Sigmoid colon (tissue), 4 donors: ENCODE measurements around the gene TRIM44.

Experiments used
- EP300 ChIP-seq, 4 donors: sonication (generic); formaldehyde crosslinking; IDR thresholded peaks; one replicate each; pipeline ENCODE4 v1.6.1; 2017; ENCODE audit warnings: antibody characterized with exemption in 4 of 4
- POLR2A ChIP-seq, 2 donors: fragments of 450-650 bp; IDR thresholded peaks; one replicate each; pipeline ENCODE4 v1.6.1; 2016; ENCODE audit warnings: antibody characterized with exemption in 2 of 2, mild to moderate bottlenecking in 2 of 2, moderate library complexity in 2 of 2
- POLR2AphosphoS5 ChIP-seq, 4 donors: sonication (generic); formaldehyde crosslinking; IDR thresholded peaks; one replicate each; pipeline ENCODE4 v1.6.1; 2017; ENCODE audit warnings: antibody characterized with exemption in 4 of 4
- TF ChIP-seq, protein P1 (sequence below), 4 experiments: fragments of 450-650 bp in 3 of 4; fragments of 200-600 bp in 1 of 4; IDR thresholded peaks; one replicate each; pipeline ENCODE4 v1.5.1; 2016 to 2019; ENCODE audit warnings: antibody characterized with exemption in 4 of 4, mild to moderate bottlenecking in 3 of 4, moderate library complexity in 2 of 4

GRCh38 chr11:35752115-35752514, 89.5 kb downstream of the TRIM44 start:
- TF ChIP-seq POLR2A (IDR thresholded peaks at IDR 0.05) (no peak), POLR2AphosphoS5 (IDR thresholded peaks at IDR 0.05) (no peak), EP300 (IDR thresholded peaks at IDR 0.05) (no peak)
- TF ChIP-seq, protein P1, sequence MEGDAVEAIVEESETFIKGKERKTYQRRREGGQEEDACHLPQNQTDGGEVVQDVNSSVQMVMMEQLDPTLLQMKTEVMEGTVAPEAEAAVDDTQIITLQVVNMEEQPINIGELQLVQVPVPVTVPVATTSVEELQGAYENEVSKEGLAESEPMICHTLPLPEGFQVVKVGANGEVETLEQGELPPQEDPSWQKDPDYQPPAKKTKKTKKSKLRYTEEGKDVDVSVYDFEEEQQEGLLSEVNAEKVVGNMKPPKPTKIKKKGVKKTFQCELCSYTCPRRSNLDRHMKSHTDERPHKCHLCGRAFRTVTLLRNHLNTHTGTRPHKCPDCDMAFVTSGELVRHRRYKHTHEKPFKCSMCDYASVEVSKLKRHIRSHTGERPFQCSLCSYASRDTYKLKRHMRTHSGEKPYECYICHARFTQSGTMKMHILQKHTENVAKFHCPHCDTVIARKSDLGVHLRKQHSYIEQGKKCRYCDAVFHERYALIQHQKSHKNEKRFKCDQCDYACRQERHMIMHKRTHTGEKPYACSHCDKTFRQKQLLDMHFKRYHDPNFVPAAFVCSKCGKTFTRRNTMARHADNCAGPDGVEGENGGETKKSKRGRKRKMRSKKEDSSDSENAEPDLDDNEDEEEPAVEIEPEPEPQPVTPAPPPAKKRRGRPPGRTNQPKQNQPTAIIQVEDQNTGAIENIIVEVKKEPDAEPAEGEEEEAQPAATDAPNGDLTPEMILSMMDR (IDR thresholded peaks at IDR 0.05), result no peak
